Measurements from ENCODE around the gene MORN1. TPM values are rescaled to one million over a fixed set of nuclear protein-coding genes. Genes with fewer than 3 reads are reported as not detected.

The MORN1 gene
- total and polyA plus RNA-seq, 2 donors (not counting 3 experiments of a cell fraction or from before 2014, with no cell fraction given) = 4.3 to 6.4 TPM

- TF ChIP-seq FOS (IDR thresholded peaks at IDR 0.05; ENCODE audit: borderline replicate concordance, insufficient read depth, low read length) (no peak), EZH2 (IDR thresholded peaks at IDR 0.05; ENCODE audit: borderline replicate concordance, low read depth, low read length, severe bottlenecking) (no peak), CTCF (IDR thresholded peaks at IDR 0.05; ENCODE audit: extremely low read depth in 1 of 2, insufficient read depth in 1 of 2, low read depth in 1 of 2, low read length in 2 of 2) (no peak), GATA2 (IDR thresholded peaks at IDR 0.05; ENCODE audit: insufficient read depth, insufficient read length, low read depth, low read length) (no peak), POLR2AphosphoS5 (IDR thresholded peaks at IDR 0.05; ENCODE audit: insufficient read depth, low read depth, low read length) (no peak), MYC (IDR thresholded peaks at IDR 0.05; ENCODE audit: low read depth, low read length) (no peak), JUN (IDR thresholded peaks at IDR 0.05; ENCODE audit: borderline replicate concordance, insufficient read depth, insufficient read length, low read depth) (no peak)
- Histone ChIP-seq H3K27me3 (ENCODE audit: control insufficient read depth in 2 of 2, insufficient read depth in 2 of 2, low read length in 2 of 2) (no peaks in the 10 kb centered on the region), H3K79me2 (ENCODE audit: control insufficient read depth, insufficient read depth, low read length) (no peaks in the 10 kb centered on the region), H3K9me1 (replicated peaks; ENCODE audit: control insufficient read depth, extremely low read depth, insufficient read depth, low read length) (no peaks in the 10 kb centered on the region), H2AFZ (ENCODE audit: low read depth, low read length) (no peak overlapping the region), H3K36me3 (ENCODE audit: control insufficient read depth in 2 of 2, extremely low read depth in 1 of 2, insufficient read depth in 2 of 2, low read length in 2 of 2) (no peaks in the 10 kb centered on the region), H3K27ac (ENCODE audit: insufficient read depth, low read depth, low read length) (no peak overlapping the region), H4K20me1 (replicated peaks; ENCODE audit: control insufficient read depth, extremely low read depth, insufficient read depth, low read length) (no peaks in the 10 kb centered on the region), H3K4me2 (ENCODE audit: insufficient read depth, low read length) (no peak overlapping the region), H3K4me1 (ENCODE audit: control insufficient read depth, extremely low read depth, insufficient read depth, low read length) (no peaks in the 10 kb centered on the region), H3K9ac (replicated peaks; ENCODE audit: extremely low read depth, insufficient read depth, low read length) (no peak overlapping the region), H3K4me3 (replicated peaks in 1 of 3; ENCODE audit: insufficient read depth in 1 of 3, low read depth in 1 of 3, low read length in 3 of 3) (no peak overlapping the region), H3K9me3 (replicated peaks; ENCODE audit: control insufficient read depth, insufficient read depth, low read length) (no peaks in the 10 kb centered on the region)
- intact Hi-C loops (cut with micrococcal nuclease) = no loop called here
- ChIA-PET CTCF (no interaction called here), POLR2A (no interaction called here)
- no TSS peak for BruUV-seq (replicated peaks)
- FAIRE-seq (no peak), DNase-seq (ENCODE audit: low read depth, low spot score) (no peak)
- dilution Hi-C loops (cut with MboI; ENCODE audit: extremely low pct_ligation_motif_present, low sequenced_read_pairs) = no loop called here
These were observed 54.3 kb downstream of the MORN1 start for GRCh38 chr1:2337081-2337480.
